Urinary bladder (tissue), 4 donors: ENCODE measurements around the gene RNF8. TPM values are rescaled to one million over a fixed set of nuclear protein-coding genes. Genes with fewer than 3 reads are reported as not detected.
A peak's percentile ranks its signal among the peaks of the same experiment; 100 is the strongest.

ENCODE experiments used
- DNase-seq: peaks from one replicate; pipeline ENCODE4 v3.0.0-alpha.2; 2015; ENCODE audit errors: extremely low spot score
- H3K27ac ChIP-seq: one replicate; pipeline ENCODE4 v1.5.1; 2013; ENCODE audit warnings: low read depth, mild to moderate bottlenecking, moderate library complexity
- H3K36me3 ChIP-seq: one replicate; pipeline ENCODE4 v1.6.1; 2013; ENCODE audit warnings: mild to moderate bottlenecking, moderate library complexity; ENCODE audit not compliant: insufficient read depth
- H3K4me1 ChIP-seq: one replicate; pipeline ENCODE4 v1.6.1; 2013; ENCODE audit warnings: mild to moderate bottlenecking, moderate library complexity; ENCODE audit not compliant: insufficient read depth
- H3K4me3 ChIP-seq: one replicate; pipeline ENCODE4 v1.5.1; 2013; ENCODE audit warnings: low read depth, low read length
- WGBS: extraction: QIAGEN DNeasy Blood & Tissue Kit; methylation state at CpG from one replicate; pipeline ENCODE4 v1.1.7; 2013; 5-methylcytosine and 5-hydroxymethylcytosine counted together
- polyA plus RNA-seq: library from polyadenylated mRNA; stranded (reverse); fragments of 200-250 nt; gene quantifications from one replicate; pipeline ENCODE4 v1.2.3, GENCODE V29; 2013
- total RNA-seq: library from RNA; depleted of rRNA; stranded (reverse); fragments of >200 nt; gene quantifications from one replicate; pipeline ENCODE4 v1.2.3, GENCODE V29; 2014
- donor health status: healthy with polysubstance abuse.
- donor health status: healthy.

The RNF8 gene
- total and polyA plus RNA-seq, 2 donors = 13.9 to 21.7 TPM

DNA sequence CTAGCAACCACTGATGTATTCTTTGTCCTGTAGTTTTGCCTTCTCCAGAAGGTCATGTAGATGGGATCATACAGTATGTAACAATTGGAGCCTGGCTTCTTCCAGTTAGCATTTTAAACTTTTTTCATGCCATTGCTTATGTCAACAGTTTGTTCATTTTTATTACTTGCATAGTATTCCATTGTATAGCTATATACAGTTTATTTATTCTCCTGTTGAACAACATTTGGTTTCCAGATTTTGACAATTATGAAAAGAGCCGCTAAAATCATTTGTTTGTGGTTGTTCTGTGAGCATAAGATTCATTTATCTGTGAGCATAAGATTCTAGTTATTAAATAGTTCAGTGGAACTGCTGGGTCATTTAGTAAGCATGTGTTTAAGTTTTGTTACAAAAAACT is 55.7 kb downstream of the RNF8 start:
- DNase-seq = no peak
- no peak overlapping the region for H3K27ac ChIP-seq
- no peaks in the 10 kb centered on the region for H3K36me3 ChIP-seq
- whole genome bisulfite sequencing = 91% methylated on average over 1 of the region's 1 CpG
- H3K4me1 ChIP-seq = no peaks in the 10 kb centered on the region
- H3K4me3 ChIP-seq = no peak overlapping the region

DNA sequence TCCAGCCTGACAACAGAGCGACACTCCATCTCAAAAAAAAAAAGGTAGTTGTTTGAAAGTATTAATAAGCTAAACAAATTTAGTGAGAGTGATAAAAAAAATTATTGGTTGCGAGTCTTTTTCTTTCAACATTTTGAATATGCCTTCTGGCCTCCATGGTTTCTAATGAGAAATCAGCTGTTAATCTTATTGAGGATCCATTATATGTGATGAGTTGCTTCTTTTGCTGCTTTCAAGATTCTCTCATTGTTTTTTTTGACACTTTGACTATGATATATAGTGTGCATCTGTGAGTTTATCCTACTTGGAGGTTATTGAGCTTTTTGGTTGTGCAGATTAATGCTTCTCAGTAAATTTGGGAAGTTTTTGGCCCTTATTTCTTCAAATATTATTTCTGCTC is 63.6 kb downstream of the RNF8 start:
- Histone ChIP-seq H3K4me1 (no peaks in the 10 kb centered on the region), H3K36me3 (no peaks in the 10 kb centered on the region), H3K4me3 (no peak overlapping the region), H3K27ac (no peak overlapping the region)
- no peak for DNase-seq
- 76% methylated on average over 2 of the region's 2 CpGs for WGBS

DNA sequence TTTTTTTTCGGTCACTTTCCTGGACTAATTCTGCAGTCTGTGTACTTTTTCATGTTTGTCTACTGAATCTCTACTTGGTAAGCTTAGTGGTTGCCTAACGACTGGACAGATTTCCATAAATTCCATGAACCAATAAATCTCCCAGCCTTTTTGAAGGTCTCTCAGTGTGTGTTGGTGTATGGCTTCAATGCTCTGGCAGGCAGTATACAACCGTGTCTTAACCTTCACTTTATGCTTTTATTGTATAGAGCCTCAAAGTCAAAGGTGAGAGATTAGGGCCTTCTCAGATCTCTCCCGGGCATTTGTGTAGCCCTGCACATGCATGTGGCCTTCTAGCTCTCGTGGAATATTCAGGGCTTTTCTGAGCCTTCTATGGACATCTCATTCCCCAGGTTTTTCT is 64.9 kb downstream of the RNF8 start:
- no peak for DNase-seq
- H3K4me3 ChIP-seq = no peak overlapping the region
- no peaks in the 10 kb centered on the region for H3K36me3 ChIP-seq
- 50% methylated on average over 5 of the region's 5 CpGs for WGBS
- H3K4me1 ChIP-seq = no peaks in the 10 kb centered on the region
- no peak overlapping the region for H3K27ac ChIP-seq

DNA sequence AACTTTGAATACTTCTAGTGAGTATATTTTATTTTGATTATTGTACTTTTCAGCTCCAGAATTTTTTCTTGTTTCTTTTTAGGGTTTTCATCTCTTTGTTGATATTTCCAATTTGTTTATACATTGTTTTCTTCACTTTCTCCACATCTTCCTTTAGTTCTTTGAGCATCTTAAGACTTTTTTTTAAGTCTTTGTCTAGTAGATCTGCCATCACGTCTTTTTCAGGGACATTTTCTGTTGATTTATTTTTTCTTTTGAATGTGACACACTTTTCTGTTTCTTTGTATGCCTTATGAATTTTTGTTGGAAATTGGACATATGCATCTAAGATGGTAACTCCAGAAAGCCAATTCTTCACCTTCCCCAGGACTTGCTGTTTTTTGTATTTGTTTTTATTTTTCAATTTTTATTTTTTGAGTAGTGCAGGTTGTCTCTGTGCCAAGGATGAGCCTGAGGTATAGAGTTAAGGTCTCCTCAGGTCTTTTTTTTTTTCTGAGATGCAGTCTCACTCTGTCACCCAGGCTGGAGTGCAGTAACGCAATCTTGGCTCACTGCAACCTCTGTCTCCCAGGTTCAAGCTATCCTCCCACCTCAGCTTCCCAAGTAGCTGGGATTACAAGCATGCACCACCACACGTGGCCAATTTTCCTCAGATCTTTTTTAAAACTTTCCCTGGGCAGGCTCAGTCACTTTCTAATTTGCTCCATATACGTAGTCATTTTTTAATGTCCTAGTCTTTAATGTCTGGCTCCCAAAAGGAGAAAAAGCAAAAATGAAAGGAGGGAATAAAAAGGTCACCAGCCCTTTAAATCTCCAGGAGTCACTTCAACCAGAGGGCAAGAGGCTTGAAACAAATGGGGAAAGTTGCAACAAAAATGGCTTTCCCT is 72.5 kb downstream of the RNF8 start:
- Histone ChIP-seq H3K36me3 (no peaks in the 10 kb centered on the region), H3K4me1 (no peaks in the 10 kb centered on the region), H3K27ac (no peak overlapping the region), H3K4me3 (no peak overlapping the region)
- WGBS = 82% methylated on average over 4 of the region's 4 CpGs
- no peak for DNase-seq

DNA sequence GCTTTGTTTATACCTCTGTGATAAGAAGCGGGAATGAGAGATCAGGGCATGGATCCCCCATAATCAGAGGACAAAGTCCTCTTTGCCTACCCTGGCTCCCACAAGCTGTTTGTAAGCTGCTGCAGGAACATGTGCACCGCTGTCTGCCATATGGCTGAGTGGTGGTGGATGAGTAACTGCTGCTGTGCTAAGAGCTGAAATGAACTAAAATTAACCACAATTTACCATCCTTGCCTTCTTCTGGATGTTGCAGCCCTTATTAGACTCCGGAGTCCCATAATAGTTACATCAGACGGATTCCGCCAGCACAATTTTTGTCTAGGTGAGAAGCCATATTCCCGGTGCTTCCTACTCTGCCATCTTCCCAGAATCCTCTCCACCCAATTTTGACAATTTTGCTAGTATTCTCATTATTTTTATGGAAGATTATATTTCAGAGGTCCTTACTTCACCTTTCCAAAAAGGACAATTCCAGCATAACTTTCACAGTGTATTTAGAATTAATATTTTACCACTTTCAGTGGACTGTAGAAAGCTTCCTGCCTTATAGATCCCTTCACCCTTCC is 73.2 kb downstream of the RNF8 start:
- no peaks in the 10 kb centered on the region for H3K36me3 ChIP-seq
- DNase-seq = no peak
- H3K27ac ChIP-seq = no peak overlapping the region
- WGBS = 85% methylated on average over 6 of the region's 6 CpGs
- H3K4me3 ChIP-seq = no peak overlapping the region
- H3K4me1 ChIP-seq = no peaks in the 10 kb centered on the region

DNA sequence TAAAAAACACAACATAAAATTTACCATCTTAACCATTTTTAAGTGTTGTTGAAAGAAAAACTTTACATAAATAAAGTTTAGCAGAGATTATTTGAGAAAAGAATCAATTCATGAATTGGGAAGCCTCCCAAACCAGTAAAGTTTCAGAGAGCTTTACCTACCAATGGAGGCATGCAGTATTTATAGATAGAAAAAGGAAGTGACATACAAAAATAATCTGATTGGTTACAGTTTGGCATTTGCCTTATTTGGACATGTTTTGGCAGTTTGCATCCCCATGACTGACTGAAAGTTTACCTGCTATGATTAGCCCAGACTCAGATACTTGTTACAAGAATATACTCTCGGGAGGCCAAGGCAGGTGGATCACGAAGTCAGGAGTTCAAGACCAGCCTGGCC is 75.6 kb downstream of the RNF8 start:
- H3K4me3 ChIP-seq = no peak overlapping the region
- no peak for DNase-seq
- no peaks in the 10 kb centered on the region for H3K36me3 ChIP-seq
- no peaks in the 10 kb centered on the region for H3K4me1 ChIP-seq
- WGBS = 78% methylated on average over 2 of the region's 2 CpGs
- H3K27ac ChIP-seq = no peak overlapping the region

DNA sequence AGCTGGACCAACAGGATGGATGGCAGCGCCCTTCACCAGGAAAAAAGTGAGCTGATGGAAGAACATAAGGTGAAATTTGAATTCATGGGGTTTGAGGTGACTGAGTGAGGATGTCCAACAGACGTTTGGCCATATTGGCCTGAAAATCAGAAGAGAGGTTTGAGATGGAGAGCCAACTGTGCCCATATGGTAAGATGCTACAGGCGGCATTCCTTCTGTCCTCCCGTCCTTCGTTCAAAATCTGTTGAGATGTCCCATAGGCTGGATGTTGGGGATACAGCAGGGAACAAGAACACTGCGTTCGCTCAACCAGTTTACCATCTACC is 78.8 kb downstream of the RNF8 start:
- WGBS = 10% methylated on average over 7 of the region's 7 CpGs
- Histone ChIP-seq H3K36me3 (no peaks in the 10 kb centered on the region), H3K4me1 (no peaks in the 10 kb centered on the region), H3K4me3 (peak overlapping the region; percentile 88), H3K27ac (peak overlapping the region; percentile 82)
- no peak for DNase-seq

DNA sequence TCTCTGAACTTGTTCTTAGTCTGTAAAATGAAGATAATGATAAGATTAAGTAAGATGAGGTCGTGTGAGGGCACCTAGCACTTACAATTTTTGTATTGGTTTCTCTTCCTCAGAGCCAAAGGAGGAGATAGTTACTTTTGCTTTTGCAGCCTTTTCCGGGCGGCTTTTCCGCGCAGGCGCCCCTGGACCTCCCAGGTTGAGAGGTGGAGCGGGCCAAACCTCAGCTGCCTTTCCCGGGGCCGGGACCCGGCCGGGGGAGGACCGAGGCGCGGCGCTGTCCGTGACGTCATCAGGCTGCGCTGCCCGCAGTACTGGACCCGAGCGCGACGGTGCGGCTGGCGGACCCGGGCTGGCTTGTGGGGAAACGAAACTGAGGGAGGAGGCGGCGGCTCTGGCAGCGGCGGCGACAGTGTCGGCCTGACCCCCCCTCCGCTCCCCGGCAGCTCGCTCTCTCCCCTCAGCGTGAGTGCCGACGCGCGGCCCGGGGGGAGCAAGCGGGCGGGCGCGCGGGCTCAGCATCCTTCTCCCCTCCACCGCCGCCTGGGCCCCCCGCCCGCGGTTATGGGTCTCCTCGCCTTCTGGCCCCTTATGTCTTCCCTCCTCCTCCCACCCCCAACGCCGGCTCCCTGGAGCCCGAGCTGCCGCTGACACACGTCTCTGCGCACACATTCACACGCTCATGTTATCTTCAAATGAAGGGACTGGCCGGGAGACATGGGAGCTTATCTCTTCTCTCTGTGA is 79.3 kb downstream of the RNF8 start, which contains the start of gene CMTR1:
Gene CMTR1, plus strand, starts transcription at position 306 of the 741 bp plus-strand sequence. CDS start 2,409 bp downstream, outside the sequence.
- under 1% methylated on average over 61 of the region's 61 CpGs for WGBS
- DNase-seq = peak; percentile 64
- no peaks in the 10 kb centered on the region for H3K4me1 ChIP-seq
- H3K27ac ChIP-seq = peak within 1 kb of the TSS; percentile 89
- H3K4me3 ChIP-seq = peak within 1 kb of the TSS; percentile 88
- no peaks in the 10 kb centered on the region for H3K36me3 ChIP-seq

DNA sequence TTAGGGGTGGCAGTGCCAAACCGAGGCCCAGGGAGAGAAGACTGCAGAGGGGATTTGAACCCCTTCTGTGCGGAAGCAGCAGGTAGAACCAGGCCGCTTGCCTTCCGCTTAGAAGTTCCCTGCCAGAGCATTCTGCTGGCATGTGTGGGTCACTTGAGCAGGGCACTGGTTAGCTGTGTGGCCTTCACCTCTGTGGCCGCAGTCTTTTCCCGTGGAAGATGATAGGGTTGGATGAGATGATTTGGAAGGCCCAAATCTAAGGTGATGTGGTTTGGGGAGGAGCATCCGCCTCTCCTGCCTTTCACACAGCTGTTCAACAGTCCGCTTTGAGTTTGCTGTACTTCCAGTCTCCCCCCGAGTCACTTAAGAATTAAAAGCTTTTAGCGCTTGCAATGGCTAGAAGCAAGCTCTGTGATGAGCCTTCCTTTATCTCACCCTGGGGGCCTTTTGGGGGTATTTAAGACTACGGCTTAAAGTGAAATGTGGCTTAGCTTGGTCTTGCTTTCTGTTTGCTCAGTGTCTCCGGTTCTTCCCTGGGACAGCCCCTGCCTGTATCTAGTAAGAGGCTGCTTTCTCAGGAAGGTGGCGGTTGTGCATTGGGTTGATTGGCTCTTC is 80.0 kb downstream of the RNF8 start:
- peak overlapping the region; percentile 89 for H3K27ac ChIP-seq
- WGBS = 3% methylated on average over 13 of the region's 13 CpGs
- H3K4me1 ChIP-seq = no peaks in the 10 kb centered on the region
- no peak for DNase-seq
- H3K36me3 ChIP-seq = no peaks in the 10 kb centered on the region
- peak overlapping the region; percentile 88 for H3K4me3 ChIP-seq

DNA sequence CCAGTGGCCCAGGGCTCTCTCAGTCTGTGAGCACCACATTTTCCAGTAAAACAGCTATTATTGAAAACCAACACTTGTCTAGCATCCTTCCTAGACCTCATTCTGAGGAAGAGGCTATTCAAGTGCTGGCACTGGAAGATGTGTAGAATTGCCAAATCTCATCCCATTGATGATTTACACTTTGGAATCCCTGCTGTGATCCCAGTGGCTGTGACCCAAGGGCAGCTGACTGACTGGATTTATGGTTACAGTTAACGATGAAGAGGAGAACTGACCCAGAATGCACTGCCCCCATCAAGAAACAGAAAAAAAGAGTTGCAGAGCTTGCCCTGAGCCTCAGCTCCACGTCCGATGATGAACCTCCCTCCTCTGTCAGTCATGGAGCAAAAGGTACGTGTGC is 81.6 kb downstream of the RNF8 start:
- no peak for DNase-seq
- 64% methylated on average over 4 of the region's 4 CpGs for WGBS
- Histone ChIP-seq H3K27ac (no peak overlapping the region), H3K36me3 (peaks cover 2% of the 10 kb centered on the region), H3K4me3 (no peak overlapping the region), H3K4me1 (no peaks in the 10 kb centered on the region)

DNA sequence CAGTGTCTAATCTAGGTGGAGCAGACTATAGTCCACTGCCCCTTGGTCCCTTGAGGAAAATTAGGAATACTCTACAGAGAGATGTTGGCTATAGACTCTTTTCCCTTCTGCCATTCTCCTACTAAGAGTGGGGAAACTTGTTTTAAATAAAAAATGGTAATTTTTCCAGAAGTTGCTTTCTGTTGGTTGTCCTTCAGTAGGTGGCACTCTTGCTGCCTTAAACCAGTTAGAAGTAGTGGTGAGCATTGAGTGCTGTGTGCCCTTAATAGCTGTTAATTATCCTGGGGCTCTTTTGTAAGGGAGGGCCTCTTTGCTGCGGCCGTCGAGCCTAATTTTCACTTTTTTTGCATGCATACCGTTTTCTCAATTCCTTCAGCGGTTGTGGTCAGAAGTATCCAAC is 82.0 kb downstream of the RNF8 start:
- Histone ChIP-seq H3K4me1 (no peaks in the 10 kb centered on the region), H3K27ac (no peak overlapping the region), H3K4me3 (no peak overlapping the region), H3K36me3 (peaks cover 2% of the 10 kb centered on the region)
- 85% methylated on average over 5 of the region's 5 CpGs for WGBS
- no peak for DNase-seq

DNA sequence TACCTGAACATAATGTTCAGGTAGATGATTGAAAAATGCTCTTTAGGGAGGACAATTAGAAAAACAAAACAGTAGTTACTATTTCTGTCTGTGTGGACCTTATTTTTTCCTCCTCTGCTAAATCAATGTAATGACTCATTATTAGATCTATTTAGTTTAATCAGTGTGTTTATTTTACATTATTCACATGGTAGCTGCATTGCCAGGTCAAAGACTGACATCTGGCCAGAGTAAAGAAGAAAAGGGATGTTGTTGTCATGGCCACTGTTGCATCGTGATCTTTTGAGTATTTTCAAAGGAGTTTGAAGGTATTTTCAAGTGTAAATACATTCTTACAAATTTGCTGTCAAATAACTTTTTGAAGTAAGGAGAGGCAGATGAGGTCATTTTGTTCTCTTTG is 85.1 kb downstream of the RNF8 start:
- Histone ChIP-seq H3K4me1 (no peaks in the 10 kb centered on the region), H3K36me3 (peaks cover 2% of the 10 kb centered on the region), H3K4me3 (no peak overlapping the region), H3K27ac (no peak overlapping the region)
- DNase-seq = no peak
- 72% methylated on average over 1 of the region's 1 CpG for WGBS

DNA sequence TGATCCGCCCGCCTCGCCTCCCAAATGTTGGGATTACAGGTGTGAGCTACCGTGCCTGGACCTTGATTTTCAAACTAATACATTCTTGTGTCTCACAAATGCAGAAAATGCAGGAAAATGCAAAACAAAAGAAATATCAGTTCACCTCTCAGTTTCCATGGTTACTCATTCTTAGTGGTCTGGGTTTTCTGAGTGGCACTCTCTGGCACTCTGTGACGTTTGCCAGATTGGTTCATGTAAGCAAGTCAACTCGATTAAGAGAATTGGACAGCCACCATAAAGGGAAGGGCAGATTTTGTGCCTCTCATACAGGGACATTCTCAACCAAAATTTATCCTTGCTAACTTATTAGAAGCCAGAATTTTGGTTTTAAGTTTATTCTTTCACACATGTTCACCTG is 87.9 kb downstream of the RNF8 start:
- Histone ChIP-seq H3K27ac (no peak overlapping the region), H3K4me1 (no peaks in the 10 kb centered on the region), H3K4me3 (no peak overlapping the region), H3K36me3 (peaks cover 2% of the 10 kb centered on the region)
- WGBS = 88% methylated on average over 6 of the region's 6 CpGs
- DNase-seq = no peak
